Esophagus squamous epithelium (tissue), 5 donors: ENCODE results near the gene PLCB1. TPM values are rescaled to one million over a fixed set of nuclear protein-coding genes. Genes with fewer than 3 reads are reported as not detected.
A peak's percentile ranks its signal among the peaks of the same experiment; 100 is the strongest.

Experiments used
- DNase-seq: peaks from one replicate; lab custom pipeline; 2025; lab: John Stamatoyannopoulos, UW
- H3K27ac ChIP-seq, 4 donors: fragments of 200-600 bp; sonication (generic); one replicate each; pipeline ENCODE4 v1.5.1; 2016 to 2019; ENCODE audit warnings: mild to moderate bottlenecking in 1 of 4
- H3K27me3 ChIP-seq, 4 donors: fragments of 200-600 bp; sonication (generic); 1 replicate in 3 of 4; 2 replicates in 1 of 4; pipeline versions ENCODE4 v1.5.1 to v1.6.0; 2017 to 2021; ENCODE audit warnings: antibody characterized with exemption in 1 of 4
- H3K36me3 ChIP-seq, 3 donors: fragments of 200-600 bp; sonication (generic); one replicate each; pipeline ENCODE4 v1.5.1; 2016 to 2019
- H3K4me1 ChIP-seq, 3 donors: fragments of 200-600 bp; sonication (generic); one replicate each; pipeline ENCODE4 v1.5.1; 2017 to 2019
- H3K4me3 ChIP-seq, 4 donors: fragments of 200-600 bp; sonication (generic); 1 replicate in 3 of 4; 2 replicates in 1 of 4; pipeline ENCODE4 v1.5.1; 2016 to 2019; ENCODE audit warnings: mild to moderate bottlenecking in 2 of 4, moderate library complexity in 1 of 4
- H3K9me3 ChIP-seq, 3 donors: fragments of 200-600 bp; sonication (generic); one replicate each; pipeline ENCODE4 v1.5.1; 2016 to 2019
- POLR2A ChIP-seq, 4 donors: fragments of 450-650 bp; IDR thresholded peaks; one replicate each; pipeline ENCODE4 v1.6.1; 2017; ENCODE audit warnings: antibody characterized with exemption in 4 of 4, mild to moderate bottlenecking in 4 of 4, moderate library complexity in 3 of 4
- WGBS, 2 donors: methylation state at CpG; one replicate each; pipeline ENCODE4 v1.1.5; 2018; 5-methylcytosine and 5-hydroxymethylcytosine counted together
- intact Hi-C: fragments of 100-400 bp; cut with DNase I; formaldehyde crosslinking; loops from one replicate; pipeline ENCODE4 v1.15.0; 2022
- total RNA-seq, 4 donors: library from RNA; depleted of rRNA; stranded (reverse); fragments of >200 nt; gene quantifications; one replicate each; pipeline ENCODE4 v1.1.0, GENCODE V29; 2016
- TF ChIP-seq, protein P1 (sequence below), 6 experiments: fragments of 450-650 bp in 4 of 6; fragments of 200-600 bp in 2 of 6; sonication (generic) in 2 of 6; IDR thresholded peaks; one replicate each; pipeline ENCODE4 v1.5.1; 2016 to 2019; ENCODE audit warnings: antibody characterized with exemption in 6 of 6, mild to moderate bottlenecking in 4 of 6, moderate library complexity in 4 of 6
- donor health status: DM: yes; HTN: yes; CAD: no.

The PLCB1 gene
- total RNA-seq, 4 donors from 2014 or later: 1.9 to 20.4 (median 5.0) TPM

DNA sequence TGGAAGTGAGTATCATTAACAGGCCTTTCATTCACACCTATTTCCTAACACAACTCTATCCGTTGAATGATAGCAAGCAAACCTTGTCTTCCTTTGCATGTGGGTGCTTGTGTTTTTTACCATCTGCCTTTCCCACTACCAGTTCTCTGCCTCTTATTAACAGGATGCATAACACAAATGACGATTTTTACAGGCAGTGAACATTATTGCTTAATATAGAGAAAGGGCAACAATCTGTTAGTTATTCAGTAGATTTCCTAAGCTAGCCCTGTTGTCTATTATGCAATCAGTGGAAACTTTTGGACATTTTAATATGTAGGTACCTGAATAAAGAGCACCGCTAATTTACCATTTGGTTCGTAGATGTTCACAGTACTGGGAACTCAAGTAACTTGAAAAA lies 588.0 kb downstream of the PLCB1 start:
- TF ChIP-seq POLR2A (IDR thresholded peaks at IDR 0.05): no peak
- TF ChIP-seq, protein P1, sequence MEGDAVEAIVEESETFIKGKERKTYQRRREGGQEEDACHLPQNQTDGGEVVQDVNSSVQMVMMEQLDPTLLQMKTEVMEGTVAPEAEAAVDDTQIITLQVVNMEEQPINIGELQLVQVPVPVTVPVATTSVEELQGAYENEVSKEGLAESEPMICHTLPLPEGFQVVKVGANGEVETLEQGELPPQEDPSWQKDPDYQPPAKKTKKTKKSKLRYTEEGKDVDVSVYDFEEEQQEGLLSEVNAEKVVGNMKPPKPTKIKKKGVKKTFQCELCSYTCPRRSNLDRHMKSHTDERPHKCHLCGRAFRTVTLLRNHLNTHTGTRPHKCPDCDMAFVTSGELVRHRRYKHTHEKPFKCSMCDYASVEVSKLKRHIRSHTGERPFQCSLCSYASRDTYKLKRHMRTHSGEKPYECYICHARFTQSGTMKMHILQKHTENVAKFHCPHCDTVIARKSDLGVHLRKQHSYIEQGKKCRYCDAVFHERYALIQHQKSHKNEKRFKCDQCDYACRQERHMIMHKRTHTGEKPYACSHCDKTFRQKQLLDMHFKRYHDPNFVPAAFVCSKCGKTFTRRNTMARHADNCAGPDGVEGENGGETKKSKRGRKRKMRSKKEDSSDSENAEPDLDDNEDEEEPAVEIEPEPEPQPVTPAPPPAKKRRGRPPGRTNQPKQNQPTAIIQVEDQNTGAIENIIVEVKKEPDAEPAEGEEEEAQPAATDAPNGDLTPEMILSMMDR (IDR thresholded peaks at IDR 0.05): no peak
- Histone ChIP-seq H3K27me3 (no peaks in the 10 kb centered on the region), H3K9me3 (no peaks in the 10 kb centered on the region), H3K36me3 (no peaks in the 10 kb centered on the region), H3K4me3 (no peak overlapping the region), H3K4me1 (no peaks in the 10 kb centered on the region), H3K27ac (no peak overlapping the region)
- intact Hi-C loops: loop anchor here (5.0 kb wide), 1 partner anchor 678 kb away; no protein-coding TSS in a partner anchor
- WGBS, 2 donors: 46 to 48% methylated on average over 3 to 4 of the region's 4 CpGs
- DNase-seq: no peak

DNA sequence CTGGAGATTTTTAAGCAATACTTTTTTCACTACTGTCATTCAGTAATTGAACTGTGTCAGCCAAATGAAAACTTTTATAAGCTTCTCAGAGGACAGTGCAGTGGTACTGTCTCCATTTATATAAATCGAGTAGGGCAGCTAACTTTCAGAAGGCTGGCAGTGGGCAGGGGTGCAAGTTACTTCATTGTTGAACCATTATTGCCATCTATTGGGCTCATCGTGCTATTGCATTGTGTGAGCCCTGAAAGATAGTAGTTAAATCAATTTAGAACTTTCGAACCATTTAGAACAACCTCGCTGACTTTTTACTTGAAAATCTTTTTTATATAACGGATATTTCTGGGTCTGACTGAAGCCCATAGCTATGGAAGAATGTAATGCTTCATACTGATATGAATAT lies 589.0 kb downstream of the PLCB1 start:
- no peak for DNase-seq
- Histone ChIP-seq H3K27me3 (no peaks in the 10 kb centered on the region), H3K36me3 (no peaks in the 10 kb centered on the region), H3K9me3 (no peaks in the 10 kb centered on the region), H3K27ac (no peak overlapping the region), H3K4me3 (no peak overlapping the region), H3K4me1 (no peaks in the 10 kb centered on the region)
- 15 to 19% methylated on average over 5 of the region's 5 CpGs for whole genome bisulfite sequencing, 2 donors
- intact Hi-C loops: loop anchor here (5.0 kb wide), 1 partner anchor 679 kb away; no protein-coding TSS in a partner anchor
- TF ChIP-seq, protein P1 (IDR thresholded peaks at IDR 0.05): peak; percentile 19 to 69 (median 62)
- no peak for TF ChIP-seq POLR2A (IDR thresholded peaks at IDR 0.05)

DNA sequence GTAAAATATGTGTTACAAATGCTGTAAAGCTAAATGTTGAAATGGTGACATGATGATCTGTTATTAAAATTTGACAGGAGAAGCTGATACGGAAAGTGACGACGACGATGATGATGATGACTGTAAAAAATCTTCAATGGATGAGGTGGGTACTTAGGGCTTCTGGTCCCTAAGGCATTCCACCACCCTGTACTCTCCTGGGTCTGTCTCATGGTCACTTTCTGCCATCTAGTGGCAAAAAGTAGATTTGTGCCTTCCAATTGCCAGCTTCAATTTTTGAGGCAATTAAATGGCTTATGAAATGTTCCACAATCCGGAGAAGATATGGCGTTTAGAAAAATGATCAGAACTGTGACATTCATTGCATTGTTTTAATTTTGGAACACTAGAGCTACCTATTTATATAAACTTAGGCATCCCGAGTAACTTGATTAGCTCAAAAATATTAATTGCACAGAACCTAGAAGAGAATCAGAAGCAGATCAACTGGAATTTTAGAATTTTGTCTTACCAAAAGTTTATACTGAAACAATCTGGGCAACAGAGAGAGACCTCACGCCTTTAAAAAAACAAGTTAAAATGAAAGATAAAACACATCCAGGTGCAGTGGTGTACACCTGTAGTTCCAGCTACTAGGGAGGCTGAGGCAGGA lies 590.3 kb downstream of the PLCB1 start:
- 29 to 38% methylated on average over 8 of the region's 8 CpGs for WGBS, 2 donors
- Histone ChIP-seq H3K4me1 (no peaks in the 10 kb centered on the region), H3K27ac (no peak overlapping the region), H3K36me3 (no peaks in the 10 kb centered on the region), H3K4me3 (no peak overlapping the region), H3K9me3 (no peaks in the 10 kb centered on the region), H3K27me3 (no peaks in the 10 kb centered on the region)
- TF ChIP-seq, protein P1 (IDR thresholded peaks at IDR 0.05): peak; percentile 35 to 74 (median 70)
- no peak for TF ChIP-seq POLR2A (IDR thresholded peaks at IDR 0.05)
- no peak for DNase-seq
- intact Hi-C loops: loop anchor here (5.0 kb wide), 1 partner anchor 680 kb away; no protein-coding TSS in a partner anchor

DNA sequence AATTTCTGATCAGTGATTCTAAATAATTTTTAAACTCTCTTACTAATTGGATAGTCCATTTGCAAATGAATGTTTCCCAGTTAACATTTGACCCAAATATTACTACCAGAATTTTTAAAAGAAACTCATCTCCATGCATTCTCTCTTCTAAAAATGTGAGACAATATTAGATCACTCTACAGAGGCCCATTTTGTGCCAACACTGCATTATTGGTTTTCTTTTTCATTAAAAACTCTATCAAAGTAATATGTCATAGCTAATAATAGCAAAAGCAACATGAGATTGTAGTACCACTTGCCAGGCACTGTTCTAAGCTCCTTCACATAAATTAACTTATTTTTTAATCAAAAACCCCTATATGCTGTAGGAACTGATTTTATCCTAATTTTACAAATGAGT lies 591.2 kb downstream of the PLCB1 start:
- no peak for DNase-seq
- H3K4me1 ChIP-seq: no peaks in the 10 kb centered on the region
- H3K27me3 ChIP-seq: no peaks in the 10 kb centered on the region
- no peak overlapping the region for H3K27ac ChIP-seq
- TF ChIP-seq POLR2A (IDR thresholded peaks at IDR 0.05): no peak
- TF ChIP-seq, protein P1 (IDR thresholded peaks at IDR 0.05): no peak
- no peaks in the 10 kb centered on the region for H3K36me3 ChIP-seq
- H3K9me3 ChIP-seq: no peaks in the 10 kb centered on the region
- H3K4me3 ChIP-seq: no peak overlapping the region
- intact Hi-C loops: loop anchor here (5.0 kb wide), 1 partner anchor 681 kb away; no protein-coding TSS in a partner anchor

DNA sequence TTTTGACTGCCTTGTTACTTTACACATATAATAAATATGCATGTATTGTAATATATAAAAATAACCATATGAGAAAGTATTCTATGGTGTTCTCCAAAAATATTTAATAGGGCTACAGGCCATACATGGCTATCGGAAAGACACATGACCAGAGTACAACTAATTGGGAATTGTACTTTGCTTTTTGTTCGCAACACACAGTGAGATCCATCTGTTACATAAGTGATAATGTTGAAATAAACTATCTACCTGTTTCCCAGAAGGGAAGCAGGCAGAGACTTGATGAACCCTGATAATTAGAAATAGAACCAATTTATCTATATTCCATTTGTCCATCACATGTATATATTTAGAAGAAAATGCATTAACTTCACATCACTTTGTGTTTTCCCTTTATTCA lies 592.8 kb downstream of the PLCB1 start:
- Histone ChIP-seq H3K9me3 (no peaks in the 10 kb centered on the region), H3K4me1 (no peaks in the 10 kb centered on the region), H3K27ac (no peak overlapping the region), H3K36me3 (no peaks in the 10 kb centered on the region), H3K27me3 (no peaks in the 10 kb centered on the region), H3K4me3 (no peak overlapping the region)
- TF ChIP-seq, protein P1 (IDR thresholded peaks at IDR 0.05): no peak
- no peak for TF ChIP-seq POLR2A (IDR thresholded peaks at IDR 0.05)
- WGBS, 2 donors: 83 to 87% methylated on average over 2 of the region's 2 CpGs
- intact Hi-C loops: loop anchor here (5.0 kb wide), 1 partner anchor 683 kb away; no protein-coding TSS in a partner anchor
- DNase-seq: no peak
